ENCODE measurements around the gene IL1RAPL2. TPM values are rescaled to one million over a fixed set of nuclear protein-coding genes. Genes with fewer than 3 reads are reported as not detected.
"Not testable (repeated sequence)": the region's sequence is repeated elsewhere in the genome, so short reads cannot be mapped to it uniquely, and the experiment has no call there.

Gene IL1RAPL2
- total RNA-seq, 2 donors from 2014 or later, result not detected

DNA sequence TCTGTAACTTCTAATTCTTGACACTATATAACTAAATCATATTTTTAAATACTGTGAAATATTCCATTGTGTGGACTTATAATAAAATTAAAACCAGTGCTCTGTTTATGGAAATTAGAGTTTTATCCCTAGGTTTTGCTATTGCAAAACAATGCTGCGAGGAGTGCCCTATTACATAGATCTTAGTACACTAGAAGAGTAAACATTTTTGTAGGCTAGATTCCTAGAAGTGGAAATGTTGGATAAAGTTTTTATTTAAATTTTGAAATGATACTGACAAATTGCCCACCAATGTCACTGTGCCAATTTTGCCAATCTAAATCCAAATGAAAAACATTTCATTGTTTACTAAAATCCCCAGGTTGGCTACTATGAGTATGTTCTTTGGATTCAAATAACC is 99.7 kb downstream of the IL1RAPL2 start:
- no peaks in the 10 kb centered on the region for H3K27me3 ChIP-seq
- DNase-seq (ENCODE audit: low spot score), result no peak
- no peak overlapping the region for H3K27ac ChIP-seq
- no peak for TF ChIP-seq CTCF (IDR thresholded peaks at IDR 0.05)
- no peak overlapping the region for H3K4me3 ChIP-seq
- no peaks in the 10 kb centered on the region for H3K4me1 ChIP-seq
- no peaks in the 10 kb centered on the region for H3K9me3 ChIP-seq
- no peaks in the 10 kb centered on the region for H3K36me3 ChIP-seq

- Histone ChIP-seq H3K9me3 (no peaks in the 10 kb centered on the region), H3K27me3 (no peaks in the 10 kb centered on the region), H3K4me1 (no peaks in the 10 kb centered on the region), H3K36me3 (no peaks in the 10 kb centered on the region), H3K27ac (no peak overlapping the region), H3K4me3 (no peak overlapping the region)
- no peak for TF ChIP-seq CTCF (IDR thresholded peaks at IDR 0.05)
- no peak for DNase-seq (ENCODE audit: low spot score)
These were observed 102.6 kb downstream of the IL1RAPL2 start for GRCh38 chrX:104668550-104668949.

DNA sequence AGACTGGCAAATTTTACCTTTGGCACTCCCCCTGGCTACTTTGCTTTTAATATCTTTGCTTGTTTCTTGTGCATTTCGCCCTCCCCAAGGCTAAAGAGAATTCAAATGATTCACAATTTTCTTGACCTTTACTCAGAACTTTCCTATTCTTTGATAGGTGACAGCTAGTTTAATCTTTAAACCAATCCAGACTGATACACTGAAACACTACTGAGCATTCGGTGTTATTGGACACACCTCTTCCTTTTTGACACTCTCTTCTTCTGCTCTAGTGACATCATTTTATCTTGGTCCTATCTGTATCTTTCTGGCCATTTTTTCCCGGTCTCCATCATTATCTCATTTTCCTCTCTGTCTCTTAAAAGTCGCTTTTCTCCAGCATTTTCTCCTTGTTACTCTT is 103.1 kb downstream of the IL1RAPL2 start:
- Histone ChIP-seq H3K4me3 (no peak overlapping the region), H3K27ac (no peak overlapping the region), H3K27me3 (no peaks in the 10 kb centered on the region), H3K9me3 (no peaks in the 10 kb centered on the region), H3K4me1 (no peaks in the 10 kb centered on the region), H3K36me3 (no peaks in the 10 kb centered on the region)
- no peak for TF ChIP-seq CTCF (IDR thresholded peaks at IDR 0.05)
- no peak for DNase-seq (ENCODE audit: low spot score)

DNA sequence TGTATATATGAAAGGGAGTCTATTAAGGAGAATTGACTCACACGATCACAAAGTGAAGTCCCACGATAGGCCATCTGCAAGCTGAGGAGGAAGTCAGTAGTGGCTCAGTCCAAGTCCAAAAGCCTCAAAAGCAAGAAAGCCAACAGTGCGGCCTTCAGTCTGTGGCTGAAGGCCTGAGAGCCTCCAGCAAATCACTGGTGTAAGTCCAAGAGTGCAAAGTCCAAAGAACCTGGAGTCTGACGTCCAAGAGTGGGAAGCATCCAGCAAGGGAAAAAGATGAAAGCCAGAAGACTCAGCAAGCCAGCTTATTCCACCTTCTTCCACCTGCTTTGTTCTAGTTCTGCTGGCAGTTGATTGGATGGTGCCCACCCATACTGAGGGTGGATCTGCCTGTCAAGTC is 104.1 kb downstream of the IL1RAPL2 start:
- no peak for TF ChIP-seq CTCF (IDR thresholded peaks at IDR 0.05)
- Histone ChIP-seq H3K4me3 (no peak overlapping the region), H3K27ac (no peak overlapping the region), H3K36me3 (no peaks in the 10 kb centered on the region), H3K4me1 (no peaks in the 10 kb centered on the region), H3K27me3 (no peaks in the 10 kb centered on the region), H3K9me3 (no peaks in the 10 kb centered on the region)
- DNase-seq (ENCODE audit: low spot score), result no peak

DNA sequence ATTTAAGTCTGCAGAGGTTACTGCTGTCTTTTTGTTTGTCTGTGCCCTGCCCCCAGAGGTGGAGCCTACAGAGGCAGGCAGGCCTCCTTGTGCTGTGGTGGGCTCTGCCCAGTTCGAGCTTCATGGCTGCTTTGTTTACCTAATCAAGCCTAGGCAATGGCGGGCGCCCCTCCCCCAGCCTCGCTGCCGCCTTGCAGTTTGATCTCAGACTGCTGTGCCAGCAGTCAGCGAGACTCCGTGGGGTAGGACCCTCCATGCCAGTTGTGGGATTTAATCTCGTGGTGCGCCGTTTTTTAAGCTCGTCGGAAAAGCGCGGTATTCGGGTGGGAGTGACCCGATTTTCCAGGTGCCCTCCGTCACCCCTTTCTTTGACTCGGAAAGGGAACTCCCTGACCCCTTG is 111.5 kb downstream of the IL1RAPL2 start:
- H3K27ac ChIP-seq; DNase-seq (ENCODE audit: low spot score); H3K27me3 ChIP-seq; H3K36me3 ChIP-seq; H3K9me3 ChIP-seq; H3K4me1 ChIP-seq; H3K4me3 ChIP-seq: not testable (repeated sequence)

DNA sequence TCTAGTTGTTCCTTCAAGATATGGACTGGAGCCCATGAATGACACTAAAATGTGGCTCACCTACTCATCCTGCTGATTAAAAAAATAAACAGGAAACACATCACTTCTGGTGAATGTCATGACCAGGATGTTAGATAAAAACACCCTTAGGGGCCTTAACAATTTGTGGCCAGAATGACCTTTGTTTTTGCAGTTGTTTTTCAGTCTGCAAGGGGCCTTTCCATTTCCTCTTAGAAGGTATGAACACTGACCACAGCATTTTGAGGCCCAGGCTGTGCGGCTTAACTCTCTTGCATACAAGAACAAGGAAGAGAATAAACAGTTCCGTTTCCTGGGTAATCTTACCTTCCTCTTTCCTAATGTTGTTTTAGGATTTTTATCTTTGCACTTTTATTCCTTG is 113.2 kb downstream of the IL1RAPL2 start:
- no peak for TF ChIP-seq CTCF (IDR thresholded peaks at IDR 0.05)
- Histone ChIP-seq H3K36me3 (no peaks in the 10 kb centered on the region), H3K27me3 (no peaks in the 10 kb centered on the region), H3K9me3 (no peaks in the 10 kb centered on the region), H3K4me3 (no peak overlapping the region), H3K27ac (no peak overlapping the region), H3K4me1 (no peaks in the 10 kb centered on the region)
- no peak for DNase-seq (ENCODE audit: low spot score)

Data from right atrium auricular region (tissue), 2 donors.